Endodermal cell (in vitro differentiated cells): ENCODE results near the gene IKBKG. TPM values are rescaled to one million over a fixed set of nuclear protein-coding genes. Genes with fewer than 3 reads are reported as not detected.
"Not testable (repeated sequence)": the region's sequence is repeated elsewhere in the genome, so short reads cannot be mapped to it uniquely, and the experiment has no call there.

Source experiments
- DNase-seq: peaks from one replicate; pipeline ENCODE4 v3.0.0-alpha.2; 2017
- H3K27ac ChIP-seq: 2 replicates; pipeline ENCODE4 v1.5.1; 2013; ENCODE audit warnings: mild to moderate bottlenecking, low read depth, low read length, moderate library complexity
- H3K27me3 ChIP-seq: 2 replicates; pipeline ENCODE4 v1.6.1; 2013; ENCODE audit warnings: mild to moderate bottlenecking, low read length, moderate library complexity; ENCODE audit not compliant: insufficient read depth, control insufficient read depth, poor library complexity, severe bottlenecking
- H3K36me3 ChIP-seq: 2 replicates; pipeline ENCODE4 v1.7.0; 2013; ENCODE audit warnings: mild to moderate bottlenecking, low read length, moderate library complexity; ENCODE audit not compliant: control insufficient read depth, insufficient read depth
- H3K4me1 ChIP-seq: one replicate; pipeline ENCODE4 v1.7.0; 2013; ENCODE audit warnings: low read length; ENCODE audit not compliant: control insufficient read depth, insufficient read depth
- H3K4me3 ChIP-seq: 2 replicates; pipeline ENCODE4 v1.5.1; 2013; ENCODE audit warnings: mild to moderate bottlenecking, low read length, moderate library complexity
- H3K9ac ChIP-seq: 2 replicates; pipeline ENCODE4 v1.6.1; 2013; ENCODE audit warnings: mild to moderate bottlenecking, low read length, moderate library complexity; ENCODE audit not compliant: poor library complexity, severe bottlenecking; ENCODE audit errors: extremely low read depth
- H3K9me3 ChIP-seq: 2 replicates; pipeline ENCODE4 v1.6.1; 2013; ENCODE audit warnings: mild to moderate bottlenecking, low read length, moderate library complexity; ENCODE audit not compliant: control insufficient read depth
- H3K27ac Mint-ChIP-seq: 2 replicates; pipeline ENCODE4 v1.8.0; 2020; ENCODE audit warnings: mixed read lengths
- H3K27me3 Mint-ChIP-seq: 2 replicates; pipeline ENCODE4 v1.8.0; 2021; ENCODE audit warnings: mild to moderate bottlenecking, mixed read lengths; ENCODE audit not compliant: insufficient read depth
- H3K36me3 Mint-ChIP-seq: 2 replicates; pipeline ENCODE4 v1.8.0; 2020; ENCODE audit warnings: low read depth, mixed read lengths
- H3K4me1 Mint-ChIP-seq: 2 replicates; pipeline ENCODE4 v1.8.0; 2020; ENCODE audit warnings: mixed read lengths
- H3K4me3 Mint-ChIP-seq: 2 replicates; pipeline ENCODE4 v1.8.0; 2020; ENCODE audit warnings: mild to moderate bottlenecking, moderate library complexity, mixed read lengths
- H3K9me3 Mint-ChIP-seq: 2 replicates; pipeline ENCODE4 v1.8.0; 2020; ENCODE audit warnings: mild to moderate bottlenecking, mixed read lengths
- WGBS, 2 experiments: methylation state at CpG; one replicate each; pipeline versions ENCODE4 v1.1.5 to v1.1.7; 2013; ENCODE audit warnings: missing lambda C conversion rate in 2 of 2, mixed read lengths in 1 of 2; ENCODE audit not compliant: insufficient coverage in 1 of 2, insufficient read length in 1 of 2; 5-methylcytosine and 5-hydroxymethylcytosine counted together
- total RNA-seq, 2 donors: library from RNA; stranded (reverse); fragmentation: NEBNext Ultra II Directional in 1 of 2; extraction: Animal tissue kit (Norgen Biotek cat#: 25700) in 1 of 2; gene quantifications; 2 replicates in 1 of 2; 3 replicates in 1 of 2; pipeline ENCODE4 v1.2.1, GENCODE V29; 2021
- TF ChIP-seq, protein P1 (sequence below): fragments of 200-600 bp; sonication (generic); conservative IDR thresholded peaks from 2 replicates; pipeline ENCODE4 v1.5.0; 2021; ENCODE audit warnings: antibody characterized with exemption, mild to moderate bottlenecking

The IKBKG gene
- total RNA-seq, 2 donors from 2014 or later = 19.8 to 20.3 TPM

DNA sequence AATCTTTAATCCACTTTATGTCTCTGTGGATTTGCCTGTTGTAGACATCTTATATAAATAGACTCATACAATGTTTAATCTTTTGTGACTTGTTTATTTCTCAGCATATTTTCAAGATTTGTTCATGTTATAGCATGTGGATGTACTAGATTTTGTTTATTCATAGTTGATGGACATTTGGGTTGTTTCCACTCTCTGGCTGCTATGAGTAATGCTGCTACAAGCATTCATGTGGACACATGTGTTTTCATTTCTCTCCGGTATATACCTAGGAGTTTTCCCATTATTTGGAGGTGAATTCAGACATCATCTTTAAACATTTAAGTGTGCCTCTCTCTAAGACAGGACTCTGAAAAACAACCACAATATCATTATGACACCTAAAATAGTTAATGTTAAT, 2.3 kb downstream of the IKBKG start:
- WGBS, 2 experiments = no CpG with 5 or more reads among the region's 1 CpG

DNA sequence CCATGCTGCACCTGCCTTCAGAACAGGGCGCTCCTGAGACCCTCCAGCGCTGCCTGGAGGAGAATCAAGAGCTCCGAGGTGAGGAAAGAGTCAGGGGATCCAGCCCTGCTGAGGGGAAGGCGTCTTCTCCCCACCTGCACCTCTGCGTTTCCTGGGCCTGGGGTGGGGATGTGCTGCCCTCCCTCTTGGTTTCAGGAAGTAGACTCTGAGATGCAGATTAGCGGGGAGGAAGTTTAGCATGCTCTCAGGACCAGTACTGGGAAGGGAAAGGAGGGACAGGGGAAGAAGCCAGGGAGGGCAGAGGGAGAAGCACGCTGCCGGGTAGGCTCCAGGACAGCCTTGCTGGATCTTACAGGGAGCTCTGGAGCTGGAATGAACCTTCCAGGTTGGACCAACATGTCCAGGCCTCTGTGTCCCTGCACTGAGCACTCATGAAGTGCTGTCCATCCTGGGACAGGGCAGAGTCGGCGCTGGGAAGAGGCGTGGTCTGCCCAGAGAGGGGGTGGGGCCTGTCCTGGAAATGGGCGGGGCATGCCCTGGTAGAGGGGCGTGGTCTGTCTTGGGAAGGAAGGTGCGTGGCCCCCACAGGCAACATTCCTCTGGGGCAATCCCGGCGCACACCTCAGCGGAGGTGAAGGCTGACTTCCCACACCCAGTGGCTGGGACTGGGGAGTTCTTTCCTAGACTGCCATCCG, 4.8 kb downstream of the IKBKG start:
- Mint-ChIP-seq H3K36me3 (peaks cover 20% of the 10 kb centered on the region), H3K9me3 (peaks cover 62% of the 10 kb centered on the region)
- H3K9ac ChIP-seq, H3K9me3 ChIP-seq, DNase-seq, H3K4me1 ChIP-seq, H3K27me3 ChIP-seq, H3K27ac ChIP-seq, H3K4me3 ChIP-seq, H3K4me3 Mint-ChIP-seq, H3K27ac Mint-ChIP-seq, H3K4me1 Mint-ChIP-seq, H3K27me3 Mint-ChIP-seq, H3K36me3 ChIP-seq: not testable (repeated sequence)
- WGBS, 2 experiments = 94% methylated on average over 7 of the region's 18 CpGs; no CpG with 5 or more reads in 1 of the 2 experiments

More for the DNA sequence above, 2.3 kb downstream of the IKBKG start:
- Histone ChIP-seq H3K36me3 (peaks cover 6% of the 10 kb centered on the region), H3K9me3 (no peaks in the 10 kb centered on the region), H3K4me1 (no peaks in the 10 kb centered on the region), H3K9ac (no peak overlapping the region), H3K27me3 (no peaks in the 10 kb centered on the region), H3K4me3 (no peak overlapping the region), H3K27ac (no peak overlapping the region)
- Mint-ChIP-seq H3K27me3 (no peaks in the 10 kb centered on the region), H3K4me3 (no peak overlapping the region), H3K4me1 (peaks cover 7% of the 10 kb centered on the region), H3K27ac (no peak overlapping the region), H3K9me3 (peaks cover 68% of the 10 kb centered on the region), H3K36me3 (peaks cover 22% of the 10 kb centered on the region)
- TF ChIP-seq, protein P1, sequence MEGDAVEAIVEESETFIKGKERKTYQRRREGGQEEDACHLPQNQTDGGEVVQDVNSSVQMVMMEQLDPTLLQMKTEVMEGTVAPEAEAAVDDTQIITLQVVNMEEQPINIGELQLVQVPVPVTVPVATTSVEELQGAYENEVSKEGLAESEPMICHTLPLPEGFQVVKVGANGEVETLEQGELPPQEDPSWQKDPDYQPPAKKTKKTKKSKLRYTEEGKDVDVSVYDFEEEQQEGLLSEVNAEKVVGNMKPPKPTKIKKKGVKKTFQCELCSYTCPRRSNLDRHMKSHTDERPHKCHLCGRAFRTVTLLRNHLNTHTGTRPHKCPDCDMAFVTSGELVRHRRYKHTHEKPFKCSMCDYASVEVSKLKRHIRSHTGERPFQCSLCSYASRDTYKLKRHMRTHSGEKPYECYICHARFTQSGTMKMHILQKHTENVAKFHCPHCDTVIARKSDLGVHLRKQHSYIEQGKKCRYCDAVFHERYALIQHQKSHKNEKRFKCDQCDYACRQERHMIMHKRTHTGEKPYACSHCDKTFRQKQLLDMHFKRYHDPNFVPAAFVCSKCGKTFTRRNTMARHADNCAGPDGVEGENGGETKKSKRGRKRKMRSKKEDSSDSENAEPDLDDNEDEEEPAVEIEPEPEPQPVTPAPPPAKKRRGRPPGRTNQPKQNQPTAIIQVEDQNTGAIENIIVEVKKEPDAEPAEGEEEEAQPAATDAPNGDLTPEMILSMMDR = no peak
- no peak for DNase-seq

DNA sequence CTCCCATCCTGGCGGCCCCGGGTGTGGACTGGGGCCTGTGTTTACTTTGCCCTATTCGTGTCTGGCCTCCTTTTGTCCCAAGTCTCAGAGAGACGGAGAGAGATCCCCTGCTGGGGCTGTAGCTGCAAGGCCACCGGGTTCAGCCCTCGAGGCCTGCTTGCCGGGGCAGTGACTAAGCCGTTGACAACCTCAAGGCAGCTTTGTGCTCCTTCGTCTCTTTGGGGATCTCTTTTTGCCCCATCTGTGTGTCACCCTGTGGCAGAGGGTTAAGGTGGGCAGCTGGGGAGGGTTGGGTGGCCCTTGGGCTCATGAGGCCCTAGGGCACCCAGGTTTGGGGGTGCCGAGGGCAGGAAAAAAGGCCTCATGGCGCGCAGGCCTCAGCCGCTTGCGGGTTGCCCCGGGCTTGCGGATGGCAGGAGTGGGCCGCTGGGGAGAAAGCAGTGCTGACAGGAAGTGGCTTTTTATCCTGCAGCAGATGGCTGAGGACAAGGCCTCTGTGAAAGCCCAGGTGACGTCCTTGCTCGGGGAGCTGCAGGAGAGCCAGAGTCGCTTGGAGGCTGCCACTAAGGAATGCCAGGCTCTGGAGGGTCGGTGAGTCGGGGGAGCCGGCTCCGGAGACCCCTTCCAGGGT, 10.8 kb downstream of the IKBKG start:
- H3K4me3 ChIP-seq, H3K27ac Mint-ChIP-seq, H3K27ac ChIP-seq, H3K4me3 Mint-ChIP-seq, H3K36me3 ChIP-seq, H3K4me1 Mint-ChIP-seq, H3K9me3 ChIP-seq, H3K27me3 ChIP-seq, H3K9ac ChIP-seq, DNase-seq, H3K4me1 ChIP-seq, H3K27me3 Mint-ChIP-seq, H3K36me3 Mint-ChIP-seq: not testable (repeated sequence)
- 100% methylated on average over 4 of the region's 24 CpGs; no CpG with 5 or more reads in 1 of the 2 experiments for WGBS, 2 experiments
- H3K9me3 Mint-ChIP-seq = peaks cover 20% of the 10 kb centered on the region

DNA sequence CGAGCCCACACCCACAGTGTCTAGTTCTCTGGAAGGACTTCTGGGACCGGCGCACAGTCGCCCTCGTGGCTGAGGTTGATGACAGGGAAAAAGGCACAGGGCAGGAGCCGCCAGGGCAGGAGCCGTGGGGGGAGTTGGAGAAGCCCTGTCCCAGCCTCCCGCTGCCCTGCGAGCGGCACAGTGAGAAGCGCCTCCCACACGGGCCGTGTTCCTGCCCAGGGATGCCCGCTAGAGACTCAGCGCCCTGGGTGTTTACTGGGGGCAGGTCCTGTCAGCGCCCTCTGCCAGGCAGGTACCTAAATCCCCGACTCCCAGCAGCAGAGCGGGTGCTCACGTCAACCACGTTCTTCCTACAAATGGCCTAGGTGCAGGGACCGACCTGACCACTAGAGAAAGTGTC, 11.5 kb downstream of the IKBKG start:
- not testable (repeated sequence) for H3K27ac ChIP-seq, H3K9me3 ChIP-seq, H3K27me3 Mint-ChIP-seq, H3K27ac Mint-ChIP-seq, H3K27me3 ChIP-seq, H3K36me3 Mint-ChIP-seq, H3K36me3 ChIP-seq, DNase-seq, H3K9ac ChIP-seq, H3K4me1 ChIP-seq, H3K4me3 Mint-ChIP-seq, H3K4me1 Mint-ChIP-seq, H3K4me3 ChIP-seq
- H3K9me3 Mint-ChIP-seq = peaks cover 16% of the 10 kb centered on the region
- WGBS, 2 experiments = no CpG with 5 or more reads among the region's 21 CpGs

DNA sequence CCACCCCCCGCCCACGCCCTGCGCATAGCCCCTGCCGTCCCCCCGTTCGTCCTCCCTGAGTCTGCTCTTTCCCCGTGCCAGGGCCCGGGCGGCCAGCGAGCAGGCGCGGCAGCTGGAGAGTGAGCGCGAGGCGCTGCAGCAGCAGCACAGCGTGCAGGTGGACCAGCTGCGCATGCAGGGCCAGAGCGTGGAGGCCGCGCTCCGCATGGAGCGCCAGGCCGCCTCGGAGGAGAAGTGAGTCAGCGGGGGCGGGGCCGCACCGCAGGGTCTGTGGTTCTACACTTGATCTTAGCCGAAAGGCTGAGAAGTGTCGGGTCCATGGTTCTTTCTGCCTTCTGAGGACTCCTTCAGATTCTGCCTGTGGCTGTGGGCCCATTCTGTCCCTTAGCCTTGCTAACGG, 12.9 kb downstream of the IKBKG start:
- not testable (repeated sequence) for H3K9ac ChIP-seq, H3K27ac Mint-ChIP-seq, H3K4me3 Mint-ChIP-seq, H3K27me3 Mint-ChIP-seq, H3K27ac ChIP-seq, H3K36me3 Mint-ChIP-seq, H3K4me1 ChIP-seq, H3K4me1 Mint-ChIP-seq, H3K4me3 ChIP-seq, H3K27me3 ChIP-seq, H3K9me3 ChIP-seq, H3K9me3 Mint-ChIP-seq, DNase-seq, H3K36me3 ChIP-seq
- no CpG with 5 or more reads among the region's 31 CpGs for WGBS, 2 experiments

DNA sequence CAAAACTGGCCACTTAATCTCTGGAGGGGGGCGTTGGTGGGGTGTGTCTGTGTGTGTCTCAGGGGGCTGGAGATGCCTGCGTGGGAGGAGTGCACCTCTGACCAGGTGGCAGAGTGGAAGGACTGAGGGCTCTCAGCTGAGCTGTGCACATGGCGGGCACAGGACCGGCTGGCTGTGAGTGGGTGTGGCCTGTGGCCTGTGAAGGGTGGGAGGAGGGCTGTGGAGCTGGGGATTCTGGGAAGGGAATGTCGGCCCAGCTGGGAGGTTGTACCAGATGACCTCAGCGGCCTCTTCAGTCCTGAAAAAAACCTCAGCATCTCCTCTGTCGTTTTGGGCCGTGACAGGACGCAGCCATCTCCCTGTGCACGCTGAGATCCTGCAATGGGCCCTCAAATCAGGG, 14.9 kb downstream of the IKBKG start:
- WGBS, 2 experiments = no CpG with 5 or more reads among the region's 10 CpGs
- H3K27me3 Mint-ChIP-seq, H3K36me3 ChIP-seq, DNase-seq, H3K9me3 Mint-ChIP-seq, H3K27me3 ChIP-seq, H3K4me3 Mint-ChIP-seq, H3K27ac Mint-ChIP-seq, H3K36me3 Mint-ChIP-seq, H3K9me3 ChIP-seq, H3K4me1 Mint-ChIP-seq, H3K27ac ChIP-seq, H3K4me3 ChIP-seq, H3K9ac ChIP-seq, H3K4me1 ChIP-seq: not testable (repeated sequence)
